Stimulated activated CD8-positive, alpha-beta memory T cell treated with anti-CD3 and anti-CD28 coated beads, Interleukin-15, amount 100 ng/mL, for 24 hours (primary cell): Measurements from ENCODE around the gene CYTH4.

ENCODE experiments used
- DNase-seq: peaks from one replicate; pipeline ENCODE4 v3.0.0-alpha.2; 2020; ENCODE audit warnings: low read depth

Gene CYTH4

DNA sequence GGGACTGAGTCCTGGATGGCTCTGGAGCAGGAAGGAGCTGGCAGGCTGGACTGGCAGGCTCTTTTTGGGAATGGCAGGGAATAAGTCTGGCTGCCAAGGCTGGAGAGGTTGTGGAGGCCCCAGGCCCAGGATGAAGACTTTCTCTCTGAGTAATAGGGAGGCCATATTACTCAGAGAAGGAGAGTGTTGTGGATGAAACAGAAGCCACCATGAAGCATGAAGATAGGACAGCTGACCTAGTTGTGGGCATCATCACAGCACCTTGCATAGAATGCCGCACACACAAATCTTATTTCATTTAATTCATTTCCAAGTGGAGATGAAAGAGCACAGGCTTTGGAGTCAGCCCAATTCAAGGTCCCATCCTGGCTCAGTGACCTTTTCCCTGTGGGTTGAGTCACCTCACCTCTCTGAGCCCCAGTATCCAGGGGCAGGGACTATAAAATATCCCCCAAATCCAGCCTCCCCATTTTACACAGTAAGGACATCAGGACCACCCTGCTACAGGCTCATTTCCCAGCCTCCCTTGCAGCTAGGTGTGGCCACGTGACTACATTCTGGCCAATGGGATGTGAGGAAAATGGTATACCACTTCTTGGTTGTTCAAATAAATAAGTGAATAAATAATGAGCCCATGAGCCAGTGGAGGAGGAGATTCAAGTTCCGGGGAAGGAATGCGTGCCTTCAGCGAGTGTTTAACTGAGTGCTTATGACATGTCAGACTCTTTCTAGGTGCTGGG is 9.4 kb downstream of the CYTH4 start:
- no peak for DNase-seq

GRCh38 chr22:37292641-37293040 is 10.3 kb downstream of the CYTH4 start:
- no peak for DNase-seq

GRCh38 chr22:37293172-37293571 is 10.9 kb downstream of the CYTH4 start:
- DNase-seq: no peak

- DNase-seq: no peak
Measured at GRCh38 chr22:37294747-37295146, 12.4 kb downstream of the CYTH4 start.

GRCh38 chr22:37295213-37295886 is 13.0 kb downstream of the CYTH4 start:
- no peak for DNase-seq

DNA sequence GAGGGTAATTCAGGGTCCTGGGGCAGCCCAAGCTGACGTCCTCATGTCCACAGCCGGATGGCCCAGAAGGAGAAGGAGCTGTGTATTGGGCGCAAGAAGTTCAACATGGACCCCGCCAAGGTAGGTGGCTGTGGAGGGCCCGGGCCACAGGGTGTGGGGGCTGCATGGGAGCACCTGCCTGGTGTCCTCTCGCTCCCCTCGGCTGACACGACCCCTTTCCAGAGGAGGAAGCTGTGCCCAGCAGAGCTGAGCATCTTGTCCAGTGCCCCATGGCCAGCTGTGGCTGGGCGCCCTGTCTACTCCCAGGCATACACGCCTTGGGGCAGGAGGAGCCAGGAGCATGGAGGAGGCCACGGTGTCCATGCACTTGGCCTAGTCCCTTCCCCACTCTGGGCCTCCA is 13.6 kb downstream of the CYTH4 start:
- DNase-seq: no peak

GRCh38 chr22:37298748-37299495 is 16.6 kb downstream of the CYTH4 start:
- no peak for DNase-seq

DNA sequence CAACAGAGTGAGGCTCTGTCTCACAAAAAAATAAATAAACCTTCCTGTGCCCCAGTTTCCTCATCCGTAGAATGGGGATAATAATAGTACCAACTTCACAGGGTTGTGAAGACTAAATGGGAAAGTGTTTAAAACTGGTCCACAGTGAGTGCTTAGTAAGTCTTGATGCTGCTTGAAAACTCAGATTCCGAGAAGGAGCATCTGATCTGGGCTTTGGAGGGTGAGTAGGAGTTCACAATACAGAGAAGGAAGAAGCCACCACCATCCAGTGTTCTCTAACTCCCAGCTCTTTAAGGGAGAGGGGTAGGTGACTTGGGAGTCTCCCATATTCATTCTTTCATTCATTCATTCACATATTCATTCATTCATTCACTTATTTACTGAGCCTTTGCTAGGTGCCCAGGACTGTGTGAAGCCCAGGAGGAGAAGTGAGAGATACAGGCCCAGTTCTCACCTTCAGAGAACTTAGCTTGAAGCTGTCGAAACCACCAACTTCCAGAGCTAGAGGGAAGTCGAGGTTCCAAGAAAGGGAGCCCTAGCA is 17.7 kb downstream of the CYTH4 start:
- no peak for DNase-seq

DNA sequence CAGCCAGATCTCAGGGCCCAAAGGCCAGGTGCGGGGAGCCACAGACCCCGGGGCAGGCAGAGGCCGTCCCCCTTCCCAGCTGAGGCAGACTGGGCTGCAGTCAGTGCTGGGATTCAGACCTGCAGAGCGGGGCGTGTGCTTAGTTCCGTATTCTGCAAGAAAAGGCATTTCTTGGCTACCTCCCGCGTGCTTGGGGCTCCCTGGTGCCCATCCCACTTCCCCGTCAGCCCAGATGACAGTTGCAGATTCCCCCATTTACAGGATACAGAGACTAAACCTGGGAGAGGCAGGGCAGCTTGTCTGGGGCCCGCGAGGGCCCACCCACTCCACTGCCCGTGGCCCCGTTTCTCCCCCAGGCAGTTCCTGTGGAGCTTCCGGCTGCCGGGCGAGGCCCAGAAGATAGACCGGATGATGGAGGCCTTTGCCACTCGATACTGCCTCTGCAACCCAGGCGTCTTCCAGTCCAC is 18.3 kb downstream of the CYTH4 start:
- DNase-seq: no peak

GRCh38 chr22:37301144-37301830 is 19.0 kb downstream of the CYTH4 start:
- no peak for DNase-seq

DNA sequence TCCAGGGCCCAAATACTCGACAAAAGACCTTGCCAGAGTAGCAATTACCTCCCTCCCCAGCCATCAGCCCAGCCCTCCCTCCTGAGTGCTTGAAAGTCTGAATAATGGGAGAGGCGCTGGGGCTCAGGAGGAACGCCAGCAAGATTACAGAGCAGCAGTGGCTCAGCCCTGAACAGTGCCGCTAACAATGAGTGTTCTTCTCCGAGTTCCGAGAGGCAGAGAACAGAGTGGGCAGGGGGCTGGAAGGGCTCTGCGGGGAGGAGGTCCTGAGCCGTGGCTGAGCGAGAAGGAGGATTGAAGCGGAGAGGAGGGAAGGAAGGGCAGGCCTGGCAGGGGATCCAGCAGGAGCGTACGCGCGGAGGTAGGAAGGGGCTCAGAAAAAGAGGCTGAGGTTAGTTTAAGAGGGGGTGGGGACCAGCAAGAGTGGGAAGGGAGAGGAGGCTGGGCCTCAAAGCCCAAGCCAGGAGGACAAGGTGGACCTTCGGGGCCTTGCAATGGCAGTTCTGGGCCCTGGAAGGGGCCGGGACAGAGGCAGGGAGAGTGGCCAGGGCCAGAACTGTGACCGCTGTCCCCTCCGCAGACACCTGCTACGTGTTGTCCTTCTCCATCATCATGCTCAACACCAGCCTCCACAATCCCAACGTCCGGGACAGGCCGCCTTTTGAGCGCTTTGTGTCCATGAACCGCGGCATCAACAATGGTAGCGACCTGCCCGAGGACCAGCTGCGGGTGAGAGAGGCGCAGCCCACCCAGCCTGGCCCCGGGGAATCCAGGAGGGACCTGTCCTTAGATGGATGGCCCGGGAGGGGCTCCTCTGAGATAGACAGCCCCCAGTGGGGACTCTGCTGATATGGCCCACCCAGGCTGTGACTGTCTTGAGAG is 20.6 kb downstream of the CYTH4 start:
- DNase-seq: no peak

GRCh38 chr22:37303821-37304274 is 21.5 kb downstream of the CYTH4 start:
- DNase-seq: no peak

DNA sequence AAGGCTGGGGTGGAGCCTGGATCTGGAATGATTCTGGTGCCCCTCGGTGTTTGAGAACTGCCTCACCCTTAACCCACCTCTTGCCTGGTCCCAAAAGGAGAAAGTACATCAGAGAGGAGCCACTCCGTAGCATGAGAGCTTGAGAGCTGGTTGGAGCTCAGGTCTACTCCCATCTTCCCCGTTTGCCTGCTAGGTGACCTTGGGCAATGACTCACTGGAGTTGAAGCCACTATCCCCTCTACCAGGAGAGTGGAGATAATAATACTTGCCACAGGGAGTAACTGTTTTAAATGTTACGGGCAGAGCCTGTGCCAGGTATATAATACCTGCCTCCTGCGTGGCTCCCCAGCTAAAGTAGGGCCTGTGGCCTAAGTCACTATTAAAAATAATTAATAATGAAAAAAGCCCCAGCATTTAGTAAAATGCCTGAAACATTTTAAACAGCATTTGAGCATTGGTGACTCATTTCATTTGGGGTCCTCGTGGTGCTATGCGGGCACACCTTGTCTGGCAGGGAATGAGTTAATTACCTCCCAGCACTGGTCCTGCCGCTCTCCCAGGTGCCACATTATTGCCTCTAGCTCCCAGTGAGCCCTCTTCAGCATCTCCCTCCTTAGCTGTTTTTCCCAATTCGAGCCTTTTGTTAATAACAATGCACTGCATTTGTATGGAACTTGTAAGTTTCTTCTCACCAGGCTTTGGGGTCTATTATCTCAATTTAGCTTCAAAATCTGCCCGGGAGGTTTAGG is 22.5 kb downstream of the CYTH4 start:
- DNase-seq: no peak

GRCh38 chr22:37305887-37306286 is 23.6 kb downstream of the CYTH4 start:
- no peak for DNase-seq

DNA sequence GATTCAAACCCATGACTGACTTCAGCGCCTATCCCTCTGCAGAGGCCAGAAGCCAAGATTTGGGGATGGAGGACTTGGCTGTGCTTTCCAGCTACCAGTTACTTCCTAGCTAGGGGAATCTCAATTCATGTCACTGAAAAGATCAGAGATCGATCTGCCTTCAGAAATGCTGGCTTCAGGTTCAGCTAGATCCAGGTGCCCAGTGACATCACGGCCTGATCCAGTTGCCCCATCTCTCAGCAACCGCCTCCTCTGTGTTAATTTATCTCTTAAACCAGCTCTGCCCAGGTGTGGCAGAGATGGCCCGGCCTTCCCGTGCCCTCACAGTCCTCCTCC is 24.2 kb downstream of the CYTH4 start:
- no peak for DNase-seq

- DNase-seq: no peak
Measured at GRCh38 chr22:37308385-37309200, 26.3 kb downstream of the CYTH4 start.

GRCh38 chr22:37309211-37310074 is 27.1 kb downstream of the CYTH4 start:
- no peak for DNase-seq

- DNase-seq: no peak
Measured at GRCh38 chr22:37310075-37310606, 27.8 kb downstream of the CYTH4 start.
